Right renal cortex interstitium (tissue), 3 donors: Measurements from ENCODE around the gene S100B. TPM values are rescaled to one million over a fixed set of nuclear protein-coding genes. Genes with fewer than 3 reads are reported as not detected.
"Not testable (repeated sequence)": the region's sequence is repeated elsewhere in the genome, so short reads cannot be mapped to it uniquely, and the experiment has no call there.

Experiments used
- DNase-seq, 3 donors: peaks; one replicate each; pipeline ENCODE4 v3.0.0-alpha.2; 2013; ENCODE audit warnings: low read depth in 3 of 3, low spot score in 2 of 3
- polyA plus RNA-seq, 3 donors: library from polyadenylated mRNA; unstranded; fragments of 120-200 nt; gene quantifications; one replicate each; pipeline ENCODE4 v1.2.1, GENCODE V29; 2013; ENCODE audit not compliant: insufficient read length in 3 of 3

S100B gene
- polyA plus RNA-seq, 3 donors = 2.1 to 5.6 (median 2.9) TPM

DNA sequence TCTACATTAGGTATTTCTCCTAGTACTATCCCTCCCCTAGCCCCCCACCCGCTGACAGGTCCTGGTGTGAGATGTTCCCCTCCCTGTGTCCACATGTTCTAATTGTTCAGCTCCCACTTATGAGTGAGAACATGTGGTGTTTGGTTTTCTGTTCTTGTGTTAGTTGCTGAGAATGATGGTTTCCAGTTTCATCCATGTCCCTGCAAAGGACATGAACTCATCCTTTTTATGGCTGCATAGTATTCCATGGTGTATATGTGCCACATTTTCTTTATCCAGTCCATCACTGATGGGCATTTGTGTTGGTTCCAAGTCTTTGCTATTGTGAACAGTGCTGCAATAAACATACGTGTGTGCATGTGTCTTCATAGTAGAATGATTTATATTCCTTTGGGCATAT, 26.0 kb upstream of the S100B start:
- DNase-seq = not testable (repeated sequence)

DNA sequence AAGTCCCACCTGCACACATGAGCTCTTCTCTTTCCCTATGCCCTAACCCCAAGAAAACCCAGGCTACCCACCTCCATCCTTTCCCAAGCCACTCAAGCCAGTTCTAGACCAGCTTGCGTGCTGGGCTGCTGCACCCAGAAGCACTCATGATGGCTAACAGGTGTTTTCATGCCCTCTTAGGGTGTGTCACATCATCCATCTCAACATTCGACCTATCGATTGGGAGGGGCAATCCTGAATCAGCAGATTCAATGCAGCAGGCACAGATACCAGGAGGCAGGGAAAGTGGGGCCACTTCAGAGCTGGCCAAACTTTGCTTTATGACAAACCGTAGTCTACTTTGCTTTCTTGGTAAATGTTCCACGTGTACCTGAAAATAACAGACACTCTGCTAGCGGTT, 24.0 kb upstream of the S100B start:
- no peak for DNase-seq

DNA sequence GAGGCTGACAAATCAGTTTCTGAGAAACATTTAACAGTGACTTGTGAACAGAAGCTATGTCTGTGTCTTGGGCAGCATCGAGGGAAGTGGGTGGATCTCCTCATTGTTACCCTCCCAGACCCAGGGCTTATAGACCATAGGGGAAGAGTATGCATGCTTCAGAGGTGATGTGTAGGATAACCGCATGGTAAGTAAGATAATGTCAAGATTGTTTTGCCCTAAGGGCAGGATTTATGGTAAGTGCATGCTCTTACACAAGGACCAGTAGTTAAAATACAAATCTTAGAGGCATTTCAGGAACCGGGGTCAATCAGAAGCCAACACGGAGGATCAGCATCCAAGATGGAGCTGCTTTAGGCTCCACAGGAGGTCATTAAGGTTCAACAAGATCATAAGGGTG, 22.8 kb upstream of the S100B start:
- DNase-seq = no peak

DNA sequence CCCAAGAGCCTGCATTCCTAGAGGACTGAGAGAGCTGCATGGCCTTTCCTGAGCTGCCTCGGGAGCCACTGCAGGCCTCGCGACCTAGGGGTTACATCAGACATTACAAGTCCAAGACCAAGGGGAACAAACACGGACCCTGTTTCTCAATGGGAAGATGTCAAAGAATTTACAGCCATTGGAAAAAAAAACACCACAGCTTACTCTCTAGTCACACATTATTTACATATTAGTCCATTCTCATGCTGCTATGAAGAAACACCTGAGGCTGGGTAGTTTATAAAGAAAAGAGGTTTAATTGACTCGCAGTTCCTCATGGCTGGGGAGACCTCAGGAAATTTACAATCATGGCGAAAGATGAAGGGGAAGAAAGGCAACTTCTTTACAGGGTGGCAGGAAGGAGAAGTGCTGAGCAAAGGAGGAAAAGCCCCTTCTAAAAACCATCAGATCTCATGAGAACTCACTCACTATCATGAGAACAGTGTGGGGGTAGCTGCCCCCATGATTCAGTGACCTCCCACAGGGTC, 22.2 kb upstream of the S100B start:
- no peak for DNase-seq

DNA sequence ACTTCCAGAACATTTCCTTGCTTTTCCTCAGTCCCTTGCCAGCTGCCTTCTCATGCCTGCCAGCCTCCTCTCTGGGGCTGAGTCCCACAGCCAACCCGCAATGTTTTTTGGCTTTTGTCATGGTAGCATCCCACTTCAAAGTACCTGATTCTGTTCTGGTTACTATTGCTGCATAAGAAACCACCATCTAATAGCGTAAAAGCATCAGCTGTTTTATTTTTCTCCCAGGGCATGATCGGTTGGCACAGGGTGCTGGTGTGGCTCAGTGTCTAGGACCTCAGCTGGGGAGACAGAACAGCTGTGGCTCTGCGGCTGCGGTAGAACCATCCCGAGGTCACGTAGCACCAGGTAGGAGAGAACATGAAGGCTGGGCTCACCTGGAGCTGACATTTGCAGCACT, 21.7 kb upstream of the S100B start:
- DNase-seq = no peak

DNA sequence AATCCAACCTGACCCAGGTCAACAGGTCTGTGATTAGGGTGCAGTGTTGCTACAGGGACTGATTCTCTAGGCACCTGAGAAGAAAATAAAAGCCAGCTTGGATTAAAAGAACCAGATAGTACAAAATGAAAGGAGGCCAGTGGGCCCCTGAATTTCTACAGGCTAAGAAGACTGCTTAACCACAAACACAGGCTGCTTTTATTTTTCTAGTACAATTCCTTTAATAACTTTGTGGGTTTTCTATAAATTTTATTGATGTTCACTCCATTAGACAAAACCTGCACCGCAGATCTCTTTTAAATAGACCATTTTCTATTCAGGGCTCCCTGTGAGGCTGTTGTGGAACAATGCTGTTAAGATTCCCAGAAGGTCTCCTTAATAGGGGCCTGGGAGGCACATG, 20.9 kb upstream of the S100B start:
- DNase-seq = no peak

DNA sequence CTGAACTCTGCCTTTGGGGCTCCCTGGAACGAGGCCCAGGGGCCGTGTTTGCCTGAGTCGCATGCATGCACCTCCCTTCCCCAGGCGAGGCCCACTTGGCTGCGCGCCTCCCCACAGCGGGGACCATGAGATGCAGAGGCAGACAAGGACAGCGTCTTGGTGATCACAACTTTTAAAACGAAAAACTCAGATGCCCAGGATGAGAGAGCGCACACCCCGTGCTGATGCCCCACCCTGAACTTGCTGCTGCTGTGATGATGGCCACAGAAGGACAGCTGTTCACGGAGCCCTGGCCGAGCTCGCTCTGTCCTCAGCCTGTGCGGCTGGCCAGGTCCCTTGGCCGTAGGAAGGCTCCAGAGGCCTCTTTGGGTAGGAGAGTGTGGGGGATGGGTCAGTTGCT, 19.2 kb upstream of the S100B start:
- DNase-seq = no peak

DNA sequence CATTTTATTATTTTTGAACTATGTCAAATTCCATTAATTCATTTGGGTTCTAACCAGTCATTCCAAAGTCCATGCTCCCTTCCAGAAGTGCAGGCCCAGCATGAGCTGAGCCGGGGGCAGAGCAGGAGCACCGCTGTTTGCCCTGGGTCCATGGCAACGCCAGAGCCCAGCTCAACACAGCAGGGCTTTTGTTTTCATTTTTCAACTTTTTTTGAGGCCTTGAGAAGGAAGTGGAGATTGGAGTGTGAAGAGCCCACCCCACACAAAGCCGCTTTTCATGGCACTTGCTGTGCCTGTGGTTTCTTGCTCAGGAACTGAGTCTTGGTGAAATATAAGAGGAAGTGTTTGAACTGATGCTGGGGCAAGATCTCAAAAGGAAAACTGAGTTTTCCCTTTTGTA, 17.3 kb upstream of the S100B start:
- DNase-seq = no peak

DNA sequence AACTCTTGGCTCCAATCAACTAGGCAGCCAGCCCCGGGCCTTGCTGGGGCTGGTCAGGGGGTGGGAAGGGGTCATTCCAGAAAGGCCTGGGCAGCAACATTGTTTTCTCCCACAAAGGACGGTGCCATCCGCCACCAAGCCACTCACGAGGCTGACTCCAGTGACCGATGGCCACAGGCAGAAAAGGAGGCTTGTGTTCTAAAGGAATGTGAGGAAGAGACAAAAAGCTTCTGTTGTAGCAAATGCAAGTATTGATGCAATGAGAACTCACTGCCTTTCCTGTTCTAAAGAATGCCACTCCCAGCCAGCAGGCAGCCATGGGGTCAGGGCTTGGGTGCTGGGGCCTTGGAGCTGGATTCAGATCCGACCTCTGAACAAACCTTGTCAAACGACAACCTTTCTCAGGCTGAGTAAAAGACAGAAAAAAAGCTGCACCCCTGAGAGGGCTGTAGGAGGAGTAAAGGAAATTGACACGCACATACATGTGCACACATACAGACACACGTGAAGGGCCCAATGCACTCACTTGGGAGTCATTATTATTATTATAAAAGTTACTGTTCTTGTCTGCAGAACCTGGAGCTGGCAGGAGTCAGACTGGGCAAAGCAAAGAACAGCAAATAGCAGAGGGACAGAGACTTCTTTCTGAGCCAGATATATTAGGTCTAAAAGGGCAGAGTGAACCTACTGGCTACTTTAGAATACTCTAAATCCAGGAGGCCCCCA, 16.7 kb upstream of the S100B start:
- no peak for DNase-seq

DNA sequence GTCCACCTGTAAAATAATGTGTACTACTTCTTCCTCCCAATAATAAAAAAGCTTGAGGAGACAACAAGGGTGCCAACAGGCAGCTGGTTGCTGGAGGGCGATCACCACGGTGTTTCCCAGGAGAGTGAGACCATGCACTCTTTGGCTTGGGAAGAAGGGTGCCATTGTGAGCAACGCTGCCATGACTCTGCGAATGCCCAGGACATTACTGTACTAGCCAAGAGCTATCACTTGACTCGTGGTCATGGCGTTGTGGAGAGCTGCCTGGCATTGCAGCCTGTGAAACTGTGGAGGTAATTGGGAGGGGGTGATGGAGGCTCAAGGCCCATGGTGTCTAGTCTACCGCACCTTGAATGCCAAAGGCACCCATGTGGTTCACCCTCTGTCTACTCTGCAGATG, 16.0 kb upstream of the S100B start:
- DNase-seq = no peak

DNA sequence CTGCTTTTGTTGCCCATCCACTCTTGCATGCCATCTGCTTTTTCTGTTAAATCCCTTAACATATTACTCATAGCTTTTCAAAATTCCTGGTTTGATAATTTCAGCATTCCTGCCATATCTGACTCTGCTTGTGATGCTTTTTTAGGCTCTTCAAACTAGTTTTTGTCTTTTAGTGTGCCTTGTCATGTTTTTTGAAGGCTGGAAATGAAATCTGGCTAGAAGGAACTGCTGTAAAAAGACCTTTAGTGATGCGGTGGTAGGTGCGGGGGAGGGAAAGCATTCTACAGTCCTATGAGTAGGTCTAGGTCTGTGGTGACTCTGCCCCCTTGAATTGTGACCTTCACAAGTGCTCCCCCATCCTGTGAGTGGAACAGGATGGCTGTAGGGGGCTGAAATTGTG, 15.0 kb upstream of the S100B start:
- DNase-seq = no peak

DNA sequence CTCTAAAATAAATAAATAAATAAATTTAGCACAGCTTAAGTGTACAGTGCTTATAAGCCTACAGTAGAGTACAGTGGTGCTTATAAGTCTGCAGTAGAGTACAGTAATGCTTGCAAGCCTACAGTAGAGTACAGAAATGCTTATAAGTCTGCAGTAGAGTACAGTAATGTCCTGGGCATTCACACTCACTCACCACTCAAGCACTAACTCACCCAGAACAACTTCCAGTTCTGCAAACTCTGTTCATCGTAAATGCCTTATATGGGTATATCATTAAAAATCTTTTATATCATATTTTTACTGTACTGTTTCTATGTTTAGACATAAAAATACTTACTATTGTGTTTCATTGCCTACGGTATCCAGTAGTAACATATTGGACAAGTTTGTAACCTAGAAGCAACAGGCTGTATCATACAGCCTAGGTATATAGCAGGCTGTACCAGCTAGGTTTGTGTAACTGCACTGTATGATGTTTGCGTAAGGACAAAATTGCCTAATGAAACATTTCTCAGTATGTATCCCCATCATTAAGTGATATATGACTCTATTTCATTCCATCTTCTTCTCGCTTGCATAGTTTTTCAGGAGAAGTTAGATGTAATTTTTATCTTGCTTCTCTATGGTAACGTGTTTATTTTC, 14.0 kb upstream of the S100B start:
- DNase-seq = no peak

DNA sequence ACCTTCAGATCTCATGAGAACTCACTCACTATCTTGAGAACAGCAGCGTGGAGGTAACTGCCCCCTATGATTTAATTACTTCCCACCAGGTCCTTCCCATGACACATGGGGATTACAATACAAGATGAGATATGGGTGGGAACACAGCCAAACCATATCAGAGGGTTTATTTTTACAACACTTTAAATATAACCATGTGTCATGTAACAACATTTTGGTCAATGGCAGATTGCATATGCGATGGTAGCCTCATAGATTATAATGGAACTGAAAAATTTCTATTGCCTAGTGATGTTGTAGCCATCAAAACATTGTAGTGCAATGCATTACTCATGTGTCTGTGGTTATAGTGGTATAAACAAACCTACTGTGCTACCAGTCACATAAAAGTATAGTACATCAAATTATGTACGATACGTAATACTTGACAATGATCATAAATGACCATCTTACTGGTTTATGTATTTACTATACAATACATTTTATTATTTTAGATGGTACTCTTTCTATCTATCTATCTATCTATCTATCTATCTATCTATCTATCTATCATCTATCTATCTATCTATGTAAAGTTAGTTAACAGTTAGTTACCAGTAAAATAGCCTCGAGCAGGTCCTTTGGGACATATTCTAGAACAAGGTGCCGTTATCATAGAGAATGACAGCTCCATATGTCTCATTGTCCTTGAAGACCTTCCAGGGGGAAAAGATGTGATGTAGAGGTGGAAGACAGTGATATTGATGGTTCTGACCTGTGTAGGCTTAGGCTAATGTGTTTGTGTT, 12.6 kb upstream of the S100B start:
- DNase-seq = no peak

DNA sequence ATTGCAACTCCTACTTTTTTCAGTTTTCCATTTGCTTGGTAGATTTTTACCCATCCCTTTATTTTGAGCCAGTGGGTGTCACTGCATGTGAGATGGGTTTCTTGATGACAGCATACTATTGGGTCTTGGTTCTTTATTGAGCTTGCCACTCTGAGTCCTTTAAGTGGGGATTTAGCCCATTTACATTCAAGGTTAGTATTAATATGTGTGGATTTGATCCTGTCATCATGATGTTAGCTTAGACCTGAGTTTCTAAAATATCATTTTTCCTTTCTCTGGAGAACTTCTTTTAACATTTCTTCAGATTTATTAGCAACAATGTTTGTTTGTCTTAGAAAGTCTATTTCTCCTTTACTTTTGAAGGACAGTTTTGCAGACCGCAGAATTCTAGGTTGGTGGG, 11.8 kb upstream of the S100B start:
- no peak for DNase-seq

DNA sequence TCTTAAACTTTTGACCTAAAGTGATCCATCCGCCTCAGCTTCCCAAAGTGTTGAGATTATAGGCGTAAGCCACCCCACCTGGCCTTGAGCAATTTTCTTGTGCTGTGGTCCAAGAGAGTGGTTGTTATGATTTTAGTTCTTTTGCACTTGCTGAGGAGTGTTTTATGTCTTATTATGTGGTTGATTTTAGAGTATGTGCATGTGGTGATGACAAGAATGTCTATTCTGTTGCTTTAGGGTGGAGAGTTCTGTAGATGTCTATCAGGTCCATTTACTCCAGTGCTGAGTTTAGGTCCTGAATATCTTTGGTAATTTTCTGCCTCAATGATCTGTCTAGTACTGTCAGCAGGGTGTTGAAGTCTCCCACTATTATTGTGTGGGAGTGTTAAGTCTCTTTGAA, 11.2 kb upstream of the S100B start:
- no peak for DNase-seq

DNA sequence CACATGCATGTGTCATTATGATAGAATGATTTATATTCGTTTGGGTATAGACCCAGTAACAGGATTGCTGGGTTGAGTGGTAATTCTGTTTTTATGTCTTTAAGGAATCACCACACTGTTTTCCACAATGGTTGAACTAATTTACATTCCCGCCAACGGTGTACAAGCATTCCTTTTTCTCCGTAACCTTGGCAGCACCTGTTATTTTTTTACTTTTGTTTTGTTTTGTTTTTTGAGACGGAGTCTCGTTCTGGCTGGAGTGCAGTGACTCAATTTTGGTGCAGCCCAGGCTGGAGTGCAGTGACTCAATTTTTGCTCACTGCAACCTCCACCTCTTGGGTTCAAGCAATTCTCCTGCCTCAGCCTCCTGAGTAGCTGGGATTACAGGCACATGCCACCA, 8.5 kb upstream of the S100B start:
- no peak for DNase-seq

DNA sequence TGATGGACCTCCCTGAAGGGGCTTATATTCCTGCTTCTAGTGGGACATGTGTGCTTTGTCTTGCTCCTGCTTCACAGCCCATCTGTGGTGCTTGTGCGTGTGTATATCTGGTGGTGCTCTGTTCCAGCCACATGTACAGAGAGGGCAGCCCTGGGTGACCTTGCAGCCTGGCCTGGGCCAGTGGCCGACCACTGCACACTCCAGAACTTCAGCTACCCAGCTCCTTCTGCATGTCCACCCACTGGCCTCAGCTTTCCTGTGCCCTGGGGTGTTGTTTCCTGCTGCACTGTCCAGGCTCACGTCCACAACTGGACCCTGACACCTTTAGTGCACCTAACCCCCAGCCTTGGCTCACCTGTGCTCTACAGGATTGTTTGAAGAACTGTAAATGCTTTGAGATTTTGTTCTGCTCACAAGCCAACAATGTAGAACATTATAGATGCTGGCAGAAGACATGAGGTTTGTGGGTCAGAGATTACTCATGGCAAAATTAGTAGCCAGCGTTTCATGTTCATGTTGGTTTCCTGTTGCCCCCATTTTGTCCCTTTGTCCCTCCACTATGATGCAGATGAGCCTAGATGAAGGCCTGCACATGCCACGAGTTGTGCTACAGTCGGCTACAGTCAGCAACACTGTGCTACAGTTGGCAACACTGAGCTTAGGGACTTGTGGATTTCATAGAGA, 5.3 kb upstream of the S100B start:
- no peak for DNase-seq

DNA sequence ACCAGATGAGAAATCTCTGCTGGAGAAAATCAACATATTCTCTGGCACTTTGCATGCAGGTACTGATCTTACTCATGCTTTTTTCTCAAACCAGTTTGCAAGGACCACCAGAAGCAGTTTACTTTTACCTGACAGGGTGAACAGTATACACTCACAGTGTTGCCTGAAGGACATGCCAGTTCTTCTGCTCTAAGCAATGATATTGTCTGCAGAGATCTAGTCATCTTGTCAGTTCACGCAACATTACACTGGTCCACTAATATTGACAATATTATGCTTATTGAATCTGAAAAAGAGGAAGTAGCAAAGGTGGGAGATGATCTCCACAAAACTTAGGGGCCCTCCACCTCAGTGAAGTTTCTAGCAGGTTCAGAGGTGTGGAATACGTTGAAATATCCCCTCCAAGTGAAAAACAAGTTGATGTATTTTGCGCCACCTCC, 3.8 kb upstream of the S100B start:
- DNase-seq = no peak

DNA sequence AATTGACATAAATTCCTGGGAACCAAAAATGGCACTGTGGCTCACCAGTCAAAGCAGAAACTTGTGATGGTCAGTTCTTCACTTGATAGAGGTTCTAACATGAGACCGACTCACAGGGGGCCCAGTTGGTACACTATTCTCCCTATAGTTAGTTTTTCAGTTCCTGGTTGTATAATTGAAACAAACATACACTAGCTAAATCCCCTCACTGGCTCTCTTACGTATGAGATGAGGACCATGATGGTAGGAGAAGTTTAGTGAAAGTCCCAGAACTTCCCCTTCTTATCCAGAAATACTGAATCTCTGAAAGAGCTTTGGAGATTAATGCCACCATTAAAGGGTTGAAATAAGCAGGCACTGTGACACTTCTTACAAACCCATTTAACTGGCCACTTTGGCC, 2.8 kb upstream of the S100B start:
- no peak for DNase-seq

DNA sequence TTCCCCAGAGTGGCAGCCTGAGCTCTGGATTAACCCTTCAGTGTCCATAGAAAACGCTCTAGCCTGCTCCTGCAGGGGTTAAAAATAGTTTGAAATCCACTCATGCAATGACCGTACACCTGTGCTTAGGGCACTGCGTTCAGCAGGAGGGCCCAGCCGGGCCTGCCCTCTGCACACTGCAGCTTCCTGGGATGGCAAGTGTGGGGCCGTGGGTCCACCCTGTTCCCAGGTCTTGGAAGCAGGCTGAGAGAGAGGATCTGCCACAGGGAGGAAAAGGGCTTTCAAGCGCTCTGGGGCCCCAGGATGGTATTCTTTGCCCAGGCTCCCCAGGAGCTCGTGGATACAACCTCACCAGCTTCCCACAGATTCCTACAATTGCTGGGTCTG, 1.5 kb upstream of the S100B start:
- DNase-seq = no peak

DNA sequence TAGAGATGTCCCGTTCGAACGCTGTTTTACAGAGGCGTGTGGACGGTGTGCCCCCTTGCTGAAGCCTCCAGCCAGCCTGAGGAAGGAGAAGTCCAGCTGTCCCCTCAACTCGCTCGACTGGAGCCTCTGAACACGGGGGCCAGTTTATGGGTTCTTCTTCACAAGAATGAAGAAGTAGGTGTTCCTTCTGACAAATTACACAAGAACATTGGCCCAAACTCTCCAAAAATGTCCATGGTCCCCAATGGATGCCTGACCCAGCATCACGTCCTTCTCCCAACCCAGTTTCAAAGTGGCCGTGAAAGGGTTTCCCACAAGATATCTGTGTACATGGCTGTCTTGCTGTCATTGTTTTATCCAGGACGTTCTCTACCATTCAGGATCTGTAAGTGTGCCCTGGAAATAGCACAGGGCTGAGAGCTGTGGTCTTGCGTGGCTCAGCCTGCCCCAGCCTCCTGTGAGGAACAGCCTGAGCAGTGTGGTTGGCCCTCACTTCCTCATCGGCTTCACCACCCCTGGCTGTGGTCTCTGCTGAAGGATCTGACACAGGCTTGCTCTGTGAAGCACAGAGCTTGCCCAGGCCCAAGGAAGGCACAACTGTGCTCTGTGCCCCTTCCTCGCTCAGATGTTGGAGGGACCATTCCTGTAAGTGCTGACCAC, 1.0 kb upstream of the S100B start:
- no peak for DNase-seq
